Esophagus squamous epithelium (tissue), 5 donors: Measurements from ENCODE around the gene GPC6. TPM values are rescaled to one million over a fixed set of nuclear protein-coding genes. Genes with fewer than 3 reads are reported as not detected.

ENCODE experiments used
- DNase-seq: peaks from one replicate; lab custom pipeline; 2025; lab: John Stamatoyannopoulos, UW
- H3K27ac ChIP-seq, 4 donors: fragments of 200-600 bp; sonication (generic); one replicate each; pipeline ENCODE4 v1.5.1; 2016 to 2019; ENCODE audit warnings: mild to moderate bottlenecking in 1 of 4
- H3K27me3 ChIP-seq, 4 donors: fragments of 200-600 bp; sonication (generic); 1 replicate in 3 of 4; 2 replicates in 1 of 4; pipeline versions ENCODE4 v1.5.1 to v1.6.0; 2017 to 2021; ENCODE audit warnings: antibody characterized with exemption in 1 of 4
- H3K36me3 ChIP-seq, 3 donors: fragments of 200-600 bp; sonication (generic); one replicate each; pipeline ENCODE4 v1.5.1; 2016 to 2019
- H3K4me1 ChIP-seq, 3 donors: fragments of 200-600 bp; sonication (generic); one replicate each; pipeline ENCODE4 v1.5.1; 2017 to 2019
- H3K4me3 ChIP-seq, 4 donors: fragments of 200-600 bp; sonication (generic); 1 replicate in 3 of 4; 2 replicates in 1 of 4; pipeline ENCODE4 v1.5.1; 2016 to 2019; ENCODE audit warnings: mild to moderate bottlenecking in 2 of 4, moderate library complexity in 1 of 4
- H3K9me3 ChIP-seq, 3 donors: fragments of 200-600 bp; sonication (generic); one replicate each; pipeline ENCODE4 v1.5.1; 2016 to 2019
- CTCF ChIP-seq, 6 experiments: fragments of 450-650 bp in 4 of 6; fragments of 200-600 bp in 2 of 6; sonication (generic) in 2 of 6; IDR thresholded peaks; one replicate each; pipeline ENCODE4 v1.5.1; 2016 to 2019; ENCODE audit warnings: antibody characterized with exemption in 6 of 6, mild to moderate bottlenecking in 4 of 6, moderate library complexity in 4 of 6
- POLR2A ChIP-seq, 4 donors: fragments of 450-650 bp; IDR thresholded peaks; one replicate each; pipeline ENCODE4 v1.6.1; 2017; ENCODE audit warnings: antibody characterized with exemption in 4 of 4, mild to moderate bottlenecking in 4 of 4, moderate library complexity in 3 of 4
- WGBS, 2 donors: methylation state at CpG; one replicate each; pipeline ENCODE4 v1.1.5; 2018; 5-methylcytosine and 5-hydroxymethylcytosine counted together
- intact Hi-C: fragments of 100-400 bp; cut with DNase I; formaldehyde crosslinking; loops from one replicate; pipeline ENCODE4 v1.15.0; 2022
- total RNA-seq, 4 donors: library from RNA; depleted of rRNA; stranded (reverse); fragments of >200 nt; gene quantifications; one replicate each; pipeline ENCODE4 v1.1.0, GENCODE V29; 2016
- donor health status: DM: yes; HTN: yes; CAD: no.

GPC6 gene
- total RNA-seq, 4 donors from 2014 or later = 0.57 to 8.6 (median 2.6) TPM

- intact Hi-C loops = no loop called here
- WGBS, 2 donors = 72 to 74% methylated on average over 3 of the region's 3 CpGs
- TF ChIP-seq CTCF (IDR thresholded peaks at IDR 0.05) (no peak), POLR2A (IDR thresholded peaks at IDR 0.05) (no peak)
- Histone ChIP-seq H3K27me3 (no peaks in the 10 kb centered on the region), H3K4me3 (no peak overlapping the region), H3K27ac (no peak overlapping the region), H3K9me3 (no peaks in the 10 kb centered on the region), H3K4me1 (no peaks in the 10 kb centered on the region), H3K36me3 (no peaks in the 10 kb centered on the region)
- no peak for DNase-seq
These were observed 510.3 kb downstream of the GPC6 start for GRCh38 chr13:93736909-93737308.

GRCh38 chr13:93740334-93740733, 513.7 kb downstream of the GPC6 start:
- WGBS, 2 donors = 44 to 75% methylated on average over 1 of the region's 1 CpG
- no peak for DNase-seq
- intact Hi-C loops = no loop called here
- H3K4me1 ChIP-seq = no peaks in the 10 kb centered on the region
- H3K27me3 ChIP-seq = no peaks in the 10 kb centered on the region
- no peaks in the 10 kb centered on the region for H3K9me3 ChIP-seq
- no peak overlapping the region for H3K27ac ChIP-seq
- H3K36me3 ChIP-seq = no peaks in the 10 kb centered on the region
- no peak overlapping the region for H3K4me3 ChIP-seq
- TF ChIP-seq POLR2A (IDR thresholded peaks at IDR 0.05) (no peak), CTCF (IDR thresholded peaks at IDR 0.05) (no peak)

- H3K27ac ChIP-seq = no peak overlapping the region
- no peaks in the 10 kb centered on the region for H3K9me3 ChIP-seq
- intact Hi-C loops = no loop called here
These were observed 517.4 kb downstream of the GPC6 start for GRCh38 chr13:93744033-93744432.

GRCh38 chr13:93744886-93745285, 518.3 kb downstream of the GPC6 start:
- no peaks in the 10 kb centered on the region for H3K9me3 ChIP-seq
- TF ChIP-seq POLR2A (IDR thresholded peaks at IDR 0.05) (no peak), CTCF (IDR thresholded peaks at IDR 0.05) (no peak)
- no peak for DNase-seq
- H3K27me3 ChIP-seq = no peaks in the 10 kb centered on the region
- H3K4me1 ChIP-seq = no peaks in the 10 kb centered on the region
- no peaks in the 10 kb centered on the region for H3K36me3 ChIP-seq
- H3K4me3 ChIP-seq = no peak overlapping the region
- intact Hi-C loops = no loop called here
- no peak overlapping the region for H3K27ac ChIP-seq
- 53 to 61% methylated on average over 1 of the region's 1 CpG for WGBS, 2 donors

More at GRCh38 chr13:93744033-93744432, 517.4 kb downstream of the GPC6 start:
- TF ChIP-seq POLR2A (IDR thresholded peaks at IDR 0.05) = no peak
- no peak for TF ChIP-seq CTCF (IDR thresholded peaks at IDR 0.05)
- Histone ChIP-seq H3K27me3 (no peaks in the 10 kb centered on the region), H3K4me3 (no peak overlapping the region), H3K4me1 (no peaks in the 10 kb centered on the region), H3K36me3 (no peaks in the 10 kb centered on the region)
- DNase-seq = no peak
- WGBS, 2 donors = 70 to 86% methylated on average over 5 of the region's 5 CpGs

- 79 to 86% methylated on average over 2 of the region's 2 CpGs for WGBS, 2 donors
- H3K27ac ChIP-seq = no peak overlapping the region
- intact Hi-C loops = no loop called here
- H3K9me3 ChIP-seq = no peaks in the 10 kb centered on the region
- H3K4me1 ChIP-seq = no peaks in the 10 kb centered on the region
- TF ChIP-seq POLR2A (IDR thresholded peaks at IDR 0.05) (no peak), CTCF (IDR thresholded peaks at IDR 0.05) (no peak)
- H3K4me3 ChIP-seq = no peak overlapping the region
- no peak for DNase-seq
- no peaks in the 10 kb centered on the region for H3K36me3 ChIP-seq
- no peaks in the 10 kb centered on the region for H3K27me3 ChIP-seq
These were observed 519.3 kb downstream of the GPC6 start for GRCh38 chr13:93745884-93746283.
